Measurements from ENCODE around the gene LITAFD. TPM values are rescaled to one million over a fixed set of nuclear protein-coding genes. Genes with fewer than 3 reads are reported as not detected.
A peak's percentile ranks its signal among the peaks of the same experiment; 100 is the strongest.

Gene LITAFD
- total and polyA plus RNA-seq, 12 donors = not detected

GRCh38 chr16:8898660-8899318 lies 16.6 kb downstream of the LITAFD start:
- Histone ChIP-seq H3K4me1 (peaks cover 0 to 6% (median 0%) of the 10 kb centered on the region in 9 donors), H3K9me3 (no peaks in the 10 kb centered on the region), H3K27me3 (no peaks in the 10 kb centered on the region), H3K4me3 (no peak overlapping the region), H3K36me3 (peaks cover 6 to 100% (median 97%) of the 10 kb centered on the region in 9 donors), H3K27ac (no peak overlapping the region)
- TF ChIP-seq CTCF (IDR thresholded peaks at IDR 0.05) = no peak
- DNase-seq (no peak), ATAC-seq (no peak)
- intact Hi-C loops (cut with DNase I) = loop anchor here in 1 of 10 donors (5.0 kb wide), 1 partner anchor 236 kb away; no protein-coding TSS in a partner anchor
- 96 to 100% methylated on average over 3 of the region's 3 CpGs for WGBS, 2 donors

- Histone ChIP-seq H3K4me1 (no peaks in the 10 kb centered on the region), H3K36me3 (peaks cover 5 to 100% (median 94%) of the 10 kb centered on the region in 9 donors), H3K4me3 (no peak overlapping the region), H3K9me3 (no peaks in the 10 kb centered on the region), H3K27ac (no peak overlapping the region), H3K27me3 (no peaks in the 10 kb centered on the region)
- TF ChIP-seq CTCF (IDR thresholded peaks at IDR 0.05) = no peak
- ATAC-seq (peak in 1 of 8 donors; percentile 26), DNase-seq (no peak)
- 86 to 92% methylated on average over 9 of the region's 9 CpGs for WGBS, 2 donors
- intact Hi-C loops (cut with DNase I) = loop anchor here in 3 of 10 donors (5.0 to 10.0 kb wide), 2 partner anchors 105 to 238 kb away; no protein-coding TSS in a partner anchor
These were observed 17.7 kb downstream of the LITAFD start for GRCh38 chr16:8899709-8900317.

- no peaks in the 10 kb centered on the region for H3K9me3 ChIP-seq
- H3K4me3 ChIP-seq = no peak overlapping the region
- peaks cover 0 to 100% (median 94%) of the 10 kb centered on the region in 9 donors for H3K36me3 ChIP-seq
- no peak for TF ChIP-seq CTCF (IDR thresholded peaks at IDR 0.05)
- WGBS, 2 donors = 80 to 84% methylated on average over 5 of the region's 5 CpGs
- H3K4me1 ChIP-seq = no peaks in the 10 kb centered on the region
- intact Hi-C loops (cut with DNase I) = loop anchor here in 3 of 10 donors (10.0 kb wide), 1 partner anchor 104 kb away; no protein-coding TSS in a partner anchor
- ATAC-seq = no peak
- H3K27ac ChIP-seq = no peak overlapping the region
- H3K27me3 ChIP-seq = no peaks in the 10 kb centered on the region
- no peak for DNase-seq
These were observed 18.2 kb downstream of the LITAFD start for GRCh38 chr16:8900343-8900742.

- Histone ChIP-seq H3K4me1 (no peaks in the 10 kb centered on the region), H3K36me3 (peaks cover 0 to 100% (median 94%) of the 10 kb centered on the region in 9 donors), H3K27ac (no peak overlapping the region), H3K27me3 (no peaks in the 10 kb centered on the region), H3K9me3 (no peaks in the 10 kb centered on the region), H3K4me3 (no peak overlapping the region)
- DNase-seq (no peak), ATAC-seq (no peak)
- WGBS, 2 donors = 80 to 83% methylated on average over 13 of the region's 13 CpGs
- TF ChIP-seq CTCF (IDR thresholded peaks at IDR 0.05) = no peak
- intact Hi-C loops (cut with DNase I) = loop anchor here in 3 of 10 donors (10.0 kb wide), 1 partner anchor 103 kb away; no protein-coding TSS in a partner anchor
These were observed 19.2 kb downstream of the LITAFD start for GRCh38 chr16:8901320-8901861.
